B cell (primary cell): ENCODE data around the gene UPB1. TPM values are rescaled to one million over a fixed set of nuclear protein-coding genes. Genes with fewer than 3 reads are reported as not detected.
A peak's percentile ranks its signal among the peaks of the same experiment; 100 is the strongest.
"Not testable (repeated sequence)": the region's sequence is repeated elsewhere in the genome, so short reads cannot be mapped to it uniquely, and the experiment has no call there.

Experiments used
- ATAC-seq: fragments of 200-7000 bp; cut with Tn5 transposase; one replicate; pipeline ENCODE4 v1.10.0; 2021; ENCODE audit warnings: low read depth, mild to moderate bottlenecking, moderate number of reproducible peaks, moderate library complexity
- CTCF ChIA-PET: fragments of 350-600 bp; sonication (Branson Sonifier 250); formaldehyde crosslinking; loops from one replicate; lab custom pipeline; 2021; ENCODE audit warnings: antibody characterized with exemption, inconsistent platforms; lab: Charles Lee
- POLR2A ChIA-PET: fragments of 350-600 bp; sonication (Branson Sonifier 250); formaldehyde crosslinking; loops from one replicate; lab custom pipeline; 2021; ENCODE audit warnings: antibody characterized with exemption; lab: Charles Lee
- DNase-seq: peaks from one replicate; pipeline ENCODE4 v3.0.0; 2013
- H2AFZ ChIP-seq: 2 replicates; pipeline ENCODE4 v1.6.1; 2012; ENCODE audit warnings: mild to moderate bottlenecking, low read depth, low read length; ENCODE audit not compliant: insufficient read depth, poor library complexity, severe bottlenecking
- H3K27ac ChIP-seq, 2 donors: 1 replicate in 1 of 2; 2 replicates in 1 of 2; pipeline ENCODE4 v1.5.1; 2012 to 2013; ENCODE audit warnings: low read length in 2 of 2, mild to moderate bottlenecking in 2 of 2, moderate library complexity in 1 of 2
- H3K27me3 ChIP-seq, 4 experiments: fragments of 200-600 bp in 1 of 4; sonication (generic) in 1 of 4; replicated peaks in 1 of 4; 1 replicate in 2 of 4; 2 replicates in 2 of 4; pipeline versions ENCODE4 v1.6.1 to v1.7.0; 2013 to 2016; ENCODE audit warnings: low read length in 3 of 4, mild to moderate bottlenecking in 2 of 4, mixed read lengths in 1 of 4, moderate library complexity in 1 of 4; ENCODE audit not compliant: insufficient read depth in 4 of 4, control insufficient read depth in 3 of 4; ENCODE audit errors: control extremely low read depth in 1 of 4
- H3K36me3 ChIP-seq, 2 experiments: replicated peaks in 1 of 2; 1 replicate in 1 of 2; 2 replicates in 1 of 2; pipeline versions ENCODE4 v1.6.1 to v1.7.1; 2013; ENCODE audit warnings: low read length in 1 of 2; ENCODE audit not compliant: insufficient read depth in 2 of 2, control insufficient read depth in 1 of 2; ENCODE audit errors: control extremely low read depth in 1 of 2, extremely low read depth in 1 of 2
- H3K4me1 ChIP-seq, 2 donors: fragments of 200-600 bp in 1 of 2; sonication (generic) in 1 of 2; 1 replicate in 1 of 2; 2 replicates in 1 of 2; pipeline versions ENCODE4 v1.5.1 to v1.6.1; 2013 to 2017; ENCODE audit warnings: low read length in 2 of 2; ENCODE audit not compliant: control insufficient read depth in 2 of 2, insufficient read depth in 2 of 2
- H3K4me2 ChIP-seq: replicated peaks from 2 replicates; pipeline ENCODE3; 2012; ENCODE audit warnings: mild to moderate bottlenecking, low read depth, low read length; ENCODE audit not compliant: poor library complexity, severe bottlenecking
- H3K4me3 ChIP-seq, 5 experiments: fragments of 200-600 bp in 1 of 5; sonication (generic) in 1 of 5; 1 replicate in 3 of 5; 2 replicates in 2 of 5; pipeline versions ENCODE4 v1.5.1 to v1.7.0; 2011 to 2016; ENCODE audit warnings: low read length in 4 of 5, mild to moderate bottlenecking in 4 of 5, low read depth in 2 of 5, control low read depth in 1 of 5, moderate library complexity in 1 of 5; ENCODE audit not compliant: insufficient read depth in 1 of 5; ENCODE audit errors: control extremely low read depth in 1 of 5, extremely low read depth in 1 of 5
- H3K79me2 ChIP-seq: fragments of 200-600 bp; sonication (generic); one replicate; pipeline ENCODE4 v1.6.0; 2016; ENCODE audit warnings: low read length; ENCODE audit not compliant: control insufficient read depth, insufficient read depth
- H3K9ac ChIP-seq: fragments of 200-600 bp; sonication (generic); 2 replicates; pipeline ENCODE4 v1.6.1; 2017; ENCODE audit warnings: mild to moderate bottlenecking, low read length, moderate library complexity
- H3K9me3 ChIP-seq, 3 donors: one replicate each; pipeline versions ENCODE4 v1.6.1 to v1.7.1; 2013; ENCODE audit warnings: low read length in 2 of 3; ENCODE audit not compliant: control insufficient read depth in 2 of 3, insufficient read depth in 1 of 3; ENCODE audit errors: control extremely low read depth in 1 of 3
- H4K20me1 ChIP-seq: 2 replicates; pipeline ENCODE4 v1.6.0; 2012; ENCODE audit warnings: mild to moderate bottlenecking, low read length; ENCODE audit not compliant: insufficient read depth, control insufficient read depth, poor library complexity, severe bottlenecking
- H3K27ac Mint-ChIP-seq: one replicate; pipeline ENCODE4 v1.8.0; 2021; ENCODE audit warnings: mixed read lengths
- H3K27me3 Mint-ChIP-seq: one replicate; pipeline ENCODE4 v1.8.0; 2021; ENCODE audit warnings: mixed read lengths
- H3K4me1 Mint-ChIP-seq: one replicate; pipeline ENCODE4 v1.8.0; 2021; ENCODE audit warnings: mixed read lengths
- H3K4me3 Mint-ChIP-seq: one replicate; pipeline ENCODE4 v1.8.0; 2021; ENCODE audit warnings: mixed read lengths
- H3K9me3 Mint-ChIP-seq: one replicate; pipeline ENCODE4 v1.8.0; 2022; ENCODE audit warnings: mixed read lengths; ENCODE audit not compliant: insufficient read depth
- CTCF ChIP-seq: fragments of 200-600 bp; IDR thresholded peaks from one replicate; pipeline ENCODE4 v1.8.0; 2022; ENCODE audit warnings: antibody characterized with exemption, mild to moderate bottlenecking
- EZH2 ChIP-seq: IDR thresholded peaks from 2 replicates; pipeline ENCODE4 v1.6.1; 2012; ENCODE audit warnings: borderline replicate concordance, low read depth, mild to moderate bottlenecking, moderate library complexity, low read length; ENCODE audit not compliant: insufficient read depth, poor library complexity, severe bottlenecking
- WGBS: methylation state at CpG from one replicate; pipeline ENCODE4 v1.1.5; 2013; ENCODE audit warnings: missing lambda C conversion rate; ENCODE audit not compliant: insufficient coverage; 5-methylcytosine and 5-hydroxymethylcytosine counted together
- intact Hi-C: fragments of 100-400 bp; cut with micrococcal nuclease; formaldehyde crosslinking; loops from one replicate; pipeline ENCODE4 v1.10.0; 2022
- polyA plus RNA-seq: library from polyadenylated mRNA; depleted of rRNA; stranded (reverse); fragments of >200 nt; gene quantifications from 2 replicates; pipeline ENCODE4 v1.2.3, GENCODE V29; 2012
- total RNA-seq, 2 donors: library from RNA; stranded (reverse); fragments of 120-200 nt in 1 of 2; gene quantifications; 1 replicate in 1 of 2; 2 replicates in 1 of 2; pipeline versions ENCODE4 v1.2.3 to v1.2.4, GENCODE V29; 2013 to 2022

Gene UPB1
- total and polyA plus RNA-seq, 2 donors (not counting 1 experiment from before 2014, with no cell fraction given) = 1.2 to 4.0 TPM

GRCh38 chr22:24550902-24551435, 55.8 kb downstream of the UPB1 start:
- Histone ChIP-seq H3K79me2 (peaks cover 87% of the 10 kb centered on the region), H3K27me3 (no peaks in the 10 kb centered on the region), H3K4me1 (peaks cover 41 to 55% of the 10 kb centered on the region in 2 donors), H4K20me1 (peaks cover 74% of the 10 kb centered on the region), H2AFZ (no peak overlapping the region), H3K9me3 (no peaks in the 10 kb centered on the region), H3K4me2 (peak overlapping the region; percentile 83), H3K9ac (peak overlapping the region; percentile 41), H3K27ac (peak overlapping the region; percentile 87 to 96), H3K36me3 (peaks cover 7 to 61% of the 10 kb centered on the region in 2 experiments), H3K4me3 (peak overlapping the region in 1 of 5 experiments; percentile 16)
- peak overlapping the region; percentile 91 for H3K27ac Mint-ChIP-seq
- peak overlapping the region; percentile 52 for H3K4me3 Mint-ChIP-seq
- intact Hi-C loops = loop anchor here (10.0 kb wide), 2 partner anchors 746 to 1406 kb away; partner anchors contain the start of genes RAB36 and RSPH14
- ATAC-seq (no peak), DNase-seq (no peak)
- H3K4me1 Mint-ChIP-seq = peaks cover 67% of the 10 kb centered on the region
- WGBS = 57% methylated on average over 6 of the region's 6 CpGs
- TF ChIP-seq CTCF = no peak
- TF ChIP-seq EZH2 = no peak
- POLR2A ChIA-PET = interaction anchor here (0.5 to 0.7 kb wide), 2 partner anchors 10 kb away, joined by 3 to 7 read pairs; no protein-coding TSS in a partner anchor
- H3K27me3 Mint-ChIP-seq = no peaks in the 10 kb centered on the region
- CTCF ChIA-PET = interaction anchor here (0.7 to 2.6 kb wide), 3 partner anchors 24 to 133 kb away, joined by 3 to 8 read pairs (median 7); no protein-coding TSS in a partner anchor
- H3K9me3 Mint-ChIP-seq = no peaks in the 10 kb centered on the region

GRCh38 chr22:24552503-24553286, 57.6 kb downstream of the UPB1 start:
- CTCF ChIA-PET = interaction anchor here (1.0 to 2.4 kb wide), 6 partner anchors 13 to 130 kb away, joined by 3 to 7 read pairs (median 4); no protein-coding TSS in a partner anchor
- POLR2A ChIA-PET = interaction anchor here (0.7 to 3.8 kb wide), 6 partner anchors 19 to 799 kb away, joined by 3 to 14 read pairs (median 4); partner anchors contain the start of gene ADORA2A
- peaks cover 79% of the 10 kb centered on the region for H3K4me1 Mint-ChIP-seq

More at GRCh38 chr22:24552503-24553286, 57.6 kb downstream of the UPB1 start:
- Mint-ChIP-seq H3K27ac (peak overlapping the region; percentile 96), H3K4me3 (peak overlapping the region; percentile 99)
- Histone ChIP-seq H4K20me1 (peaks cover 69% of the 10 kb centered on the region), H3K79me2 (peaks cover 87% of the 10 kb centered on the region), H3K9ac (peak overlapping the region; percentile 97), H3K4me3 (peak overlapping the region; percentile 75 to 99 (median 96)), H3K36me3 (peaks cover 5 to 50% of the 10 kb centered on the region in 2 experiments), H3K27ac (peak overlapping the region; percentile 87 to 96), H3K4me1 (peaks cover 55 to 71% of the 10 kb centered on the region in 2 donors), H3K4me2 (peak overlapping the region; percentile 83)
- DNase-seq (peak; percentile 65), ATAC-seq (peak; percentile 32)
- H2AFZ ChIP-seq, H3K27me3 ChIP-seq, H3K27me3 Mint-ChIP-seq, H3K9me3 Mint-ChIP-seq, H3K9me3 ChIP-seq: not testable (repeated sequence)
- intact Hi-C loops = loop anchor here (10.0 kb wide), 2 partner anchors 748 to 1408 kb away; partner anchors contain the start of genes RAB36 and RSPH14
- WGBS = 38% methylated on average over 4 of the region's 10 CpGs
